ENCODE measurements around the gene MYZAP. TPM values are rescaled to one million over a fixed set of nuclear protein-coding genes. Genes with fewer than 3 reads are reported as not detected.

Gene MYZAP
- total and polyA plus RNA-seq, 3 donors from 2014 or later = 3.3 to 6.8 (median 5.6) TPM

- Histone ChIP-seq H3K27ac (peak overlapping the region; percentile 94 to 96), H3K9me3 (no peaks in the 10 kb centered on the region), H3K4me1 (peaks cover 9% of the 10 kb centered on the region), H3K27me3 (no peaks in the 10 kb centered on the region), H3K4me3 (peak overlapping the region; percentile 99), H3K36me3 (ENCODE audit: low read depth, missing control alignments) (no peaks in the 10 kb centered on the region)
- intact Hi-C loops (cut with DNase I; ENCODE audit: low total_unique reads) = no loop called here
- TF ChIP-seq POLR2A (IDR thresholded peaks at IDR 0.05) = no peak
- TF ChIP-seq, protein P1, sequence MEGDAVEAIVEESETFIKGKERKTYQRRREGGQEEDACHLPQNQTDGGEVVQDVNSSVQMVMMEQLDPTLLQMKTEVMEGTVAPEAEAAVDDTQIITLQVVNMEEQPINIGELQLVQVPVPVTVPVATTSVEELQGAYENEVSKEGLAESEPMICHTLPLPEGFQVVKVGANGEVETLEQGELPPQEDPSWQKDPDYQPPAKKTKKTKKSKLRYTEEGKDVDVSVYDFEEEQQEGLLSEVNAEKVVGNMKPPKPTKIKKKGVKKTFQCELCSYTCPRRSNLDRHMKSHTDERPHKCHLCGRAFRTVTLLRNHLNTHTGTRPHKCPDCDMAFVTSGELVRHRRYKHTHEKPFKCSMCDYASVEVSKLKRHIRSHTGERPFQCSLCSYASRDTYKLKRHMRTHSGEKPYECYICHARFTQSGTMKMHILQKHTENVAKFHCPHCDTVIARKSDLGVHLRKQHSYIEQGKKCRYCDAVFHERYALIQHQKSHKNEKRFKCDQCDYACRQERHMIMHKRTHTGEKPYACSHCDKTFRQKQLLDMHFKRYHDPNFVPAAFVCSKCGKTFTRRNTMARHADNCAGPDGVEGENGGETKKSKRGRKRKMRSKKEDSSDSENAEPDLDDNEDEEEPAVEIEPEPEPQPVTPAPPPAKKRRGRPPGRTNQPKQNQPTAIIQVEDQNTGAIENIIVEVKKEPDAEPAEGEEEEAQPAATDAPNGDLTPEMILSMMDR (IDR thresholded peaks at IDR 0.05) = no peak
- no peak for DNase-seq
- 50 to 59% methylated on average over 12 of the region's 12 CpGs for WGBS, 2 donors
These were observed 114.2 kb downstream of the MYZAP start for GRCh38 chr15:57705746-57706404.

GRCh38 chr15:57706405-57707209 lies 114.9 kb downstream of the MYZAP start, which contains the start of gene POLR2M:
POLR2M (plus strand) TSS chr15:57706714; CDS start chr15:57706843, 129 bp downstream.
- TF ChIP-seq POLR2A (IDR thresholded peaks at IDR 0.05) = no peak
- TF ChIP-seq, protein P1 (IDR thresholded peaks at IDR 0.05) = no peak

DNA sequence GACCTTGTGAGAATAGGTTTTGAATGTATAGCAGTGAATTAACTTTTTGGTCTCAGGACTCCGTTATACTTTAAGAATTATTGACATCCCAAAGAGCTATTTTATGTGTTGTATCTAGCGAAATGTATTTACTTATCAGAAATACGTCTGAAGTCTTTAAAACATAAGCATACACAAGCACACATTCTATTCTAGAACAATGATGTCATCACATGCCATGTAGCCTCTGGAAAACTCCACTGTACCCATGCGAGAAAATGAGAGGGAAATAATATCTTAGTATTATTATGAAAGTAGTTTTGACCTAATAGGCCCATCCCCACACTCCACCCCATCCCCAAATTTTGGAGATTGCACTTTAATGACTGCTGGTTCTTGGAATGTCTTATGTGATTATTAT lies 116.3 kb downstream of the MYZAP start:
- H3K4me1 ChIP-seq = peaks cover 9% of the 10 kb centered on the region
- no peak overlapping the region for H3K4me3 ChIP-seq
- intact Hi-C loops (cut with DNase I; ENCODE audit: low total_unique reads) = no loop called here
- no peak for DNase-seq
- H3K36me3 ChIP-seq (ENCODE audit: low read depth, missing control alignments) = no peaks in the 10 kb centered on the region
- 43 to 48% methylated on average over 4 of the region's 4 CpGs for WGBS, 2 donors
- H3K27ac ChIP-seq = peak overlapping the region in 1 of 2 donors; percentile 96
- H3K27me3 ChIP-seq = no peaks in the 10 kb centered on the region
- TF ChIP-seq, protein P1 (IDR thresholded peaks at IDR 0.05) = no peak
- TF ChIP-seq POLR2A (IDR thresholded peaks at IDR 0.05) = no peak
- H3K9me3 ChIP-seq = no peaks in the 10 kb centered on the region

More at GRCh38 chr15:57706405-57707209, 114.9 kb downstream of the MYZAP start, which contains the start of gene POLR2M:
- Histone ChIP-seq H3K4me1 (peaks cover 9% of the 10 kb centered on the region), H3K9me3 (no peaks in the 10 kb centered on the region), H3K27ac (peak within 1 kb of the TSS; percentile 94 to 96), H3K36me3 (ENCODE audit: low read depth, missing control alignments) (no peaks in the 10 kb centered on the region), H3K4me3 (peak within 1 kb of the TSS; percentile 99), H3K27me3 (no peaks in the 10 kb centered on the region)
- DNase-seq = peak; percentile 98
- intact Hi-C loops (cut with DNase I; ENCODE audit: low total_unique reads) = no loop called here
- WGBS, 2 donors = 1 to 2% methylated on average over 44 to 69 of the region's 70 CpGs

DNA sequence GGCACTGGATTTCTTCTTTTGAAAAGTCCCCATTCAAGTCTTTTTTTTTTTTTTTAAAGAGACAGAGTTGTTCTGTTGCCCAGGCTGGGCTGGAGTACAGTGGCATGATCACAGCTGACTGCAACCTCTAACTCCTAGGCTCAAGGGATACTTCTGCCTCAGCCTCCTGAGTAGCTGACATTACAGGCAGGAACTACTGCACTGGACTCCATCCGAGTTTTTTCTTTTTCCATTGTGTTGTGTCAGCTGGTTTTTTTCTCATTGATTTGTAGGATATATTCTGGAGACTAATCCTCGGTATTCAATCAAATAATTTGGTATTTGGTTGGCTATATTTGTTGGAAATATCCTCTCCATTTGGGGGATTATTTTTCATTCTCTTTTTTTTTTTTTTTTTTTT lies 126.6 kb downstream of the MYZAP start:
- intact Hi-C loops (cut with DNase I; ENCODE audit: low total_unique reads) = no loop called here
- H3K4me3 ChIP-seq = no peak overlapping the region
- DNase-seq = no peak
- no peaks in the 10 kb centered on the region for H3K27me3 ChIP-seq
- H3K4me1 ChIP-seq = no peaks in the 10 kb centered on the region
- no peak for TF ChIP-seq POLR2A (IDR thresholded peaks at IDR 0.05)
- TF ChIP-seq, protein P1 (IDR thresholded peaks at IDR 0.05) = no peak
- WGBS, 2 donors = 89 to 90% methylated on average over 2 of the region's 2 CpGs
- no peaks in the 10 kb centered on the region for H3K9me3 ChIP-seq
- no peaks in the 10 kb centered on the region for H3K36me3 ChIP-seq (ENCODE audit: low read depth, missing control alignments)
- no peak overlapping the region for H3K27ac ChIP-seq
